ENCODE measurements around the gene AKAP8L. TPM values are rescaled to one million over a fixed set of nuclear protein-coding genes. Genes with fewer than 3 reads are reported as not detected.

Gene AKAP8L
- total and polyA plus RNA-seq, 2 of the 8 experiments (the other 6 are each of a cell fraction or from before 2014, with no cell fraction given), result 75.1 to 138 TPM

DNA sequence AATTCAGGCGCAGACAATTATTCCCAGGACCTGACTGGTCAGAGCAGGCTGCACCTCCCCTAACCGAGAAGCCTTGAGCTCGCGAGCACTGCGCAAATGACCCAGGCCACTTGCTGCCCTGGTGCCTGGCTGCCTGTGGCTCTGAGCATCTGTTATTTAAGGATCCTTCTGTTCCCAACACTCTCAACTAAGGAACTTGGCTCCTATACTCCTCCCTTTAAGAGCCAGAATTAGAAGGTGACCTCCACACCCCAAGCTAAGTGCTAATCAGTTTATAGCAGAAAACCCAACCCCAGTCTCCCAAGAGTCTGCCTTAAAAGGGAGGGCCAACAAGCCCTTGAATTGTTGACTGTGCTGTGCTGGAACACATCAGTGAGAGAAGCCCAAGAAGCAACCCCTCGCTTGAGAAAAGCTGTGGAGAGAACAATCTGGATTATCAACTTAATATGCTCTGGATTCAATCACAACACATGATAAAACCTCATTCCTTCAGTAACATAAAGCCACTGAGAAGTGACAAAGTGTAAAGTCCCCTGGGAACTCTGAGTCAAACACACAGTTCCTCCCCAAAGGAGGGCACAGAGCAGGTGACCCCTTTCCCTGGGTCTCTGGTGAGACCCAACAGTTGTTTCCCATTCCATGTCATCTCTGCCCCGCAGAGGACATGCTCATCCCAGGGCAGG is 14.6 kb downstream of the AKAP8L start:
- peaks cover 9 to 27% (median 13%) of the 10 kb centered on the region in 4 experiments; a peak in 7 of 8 replicates for H3K36me3 ChIP-seq (ENCODE audit: control insufficient read depth in 2 of 4, insufficient read depth in 4 of 4, low read length in 3 of 4)

More for the DNA sequence above, 14.6 kb downstream of the AKAP8L start:
- no peak overlapping the region for H3K23ac ChIP-seq (ENCODE audit: insufficient read length)
- H2AK5ac ChIP-seq (ENCODE audit: low read depth, low read length), result no peak overlapping the region
- no peak overlapping the region for H2AFZ ChIP-seq (ENCODE audit: low read length)
- peaks cover 19 to 87% of the 10 kb centered on the region in 2 experiments for H3K79me2 ChIP-seq (ENCODE audit: control insufficient read depth in 1 of 2, insufficient read depth in 2 of 2, low read length in 2 of 2)
- H2BK120ac ChIP-seq (replicated peaks; ENCODE audit: low read depth, low read length), result no peak overlapping the region
- no peak overlapping the region for H2BK15ac ChIP-seq (ENCODE audit: low read length)
- POLR2A ChIA-PET (ENCODE audit: partially characterized antibody), result interaction anchor here (0.9 to 4.4 kb wide), 5 partner anchors 9 to 25 kb away, joined by 3 to 35 read pairs (median 7); partner anchors contain the start of genes AKAP8 and AKAP8L
- no peak overlapping the region for H2BK20ac ChIP-seq (ENCODE audit: low read length)
- TF ChIP-seq PHF8 (conservative IDR thresholded peaks at IDR 0.05; ENCODE audit: low read depth, low read length) (no peak), GABPA (IDR thresholded peaks at IDR 0.05; ENCODE audit: borderline replicate concordance, insufficient read depth, low read length) (no peak), RNF2 (IDR thresholded peaks at IDR 0.05; ENCODE audit: borderline replicate concordance, low read depth, low read length, missing control alignments, poor library complexity, severe bottlenecking) (no peak), RBBP5 (IDR thresholded peaks at IDR 0.05; ENCODE audit: borderline replicate concordance, low read depth, low read length) (no peak), SP1 (IDR thresholded peaks at IDR 0.05; ENCODE audit: low read depth, low read length) (no peak)
- H3K56ac ChIP-seq (replicated peaks; ENCODE audit: insufficient read length, low read depth, low read length), result no peak overlapping the region
- H2BK5ac ChIP-seq (ENCODE audit: low read depth, low read length), result no peak overlapping the region
- 90% methylated on average over 7 of the region's 7 CpGs; no CpG with 5 or more reads in 1 of the 2 experiments for WGBS, 2 experiments (ENCODE audit: extremely low coverage in 1 of 2, insufficient coverage in 1 of 2, insufficient read length in 1 of 2, insufficient replicate concordance in 2 of 2, low coverage in 1 of 2, low lambda C conversion rate in 2 of 2, missing lambda C conversion rate in 1 of 2)
- H2BK12ac ChIP-seq (ENCODE audit: low read depth, low read length), result no peak overlapping the region
- H3K4me2 ChIP-seq (ENCODE audit: insufficient read depth in 1 of 2, low read depth in 2 of 2, low read length in 2 of 2), result no peak overlapping the region
- DNase-seq (ENCODE audit: low read depth in 1 of 2, low spot score in 2 of 2), result no peak
- H3K79me1 ChIP-seq (ENCODE audit: low read depth, low read length), result peaks cover 29% of the 10 kb centered on the region
- H3K14ac ChIP-seq (ENCODE audit: insufficient read length), result no peak overlapping the region
- H3K23me2 ChIP-seq (ENCODE audit: low read depth, low read length), result no peaks in the 10 kb centered on the region
- no peak overlapping the region for H4K5ac ChIP-seq (ENCODE audit: insufficient read length, low read depth, low read length)
- no peak overlapping the region for H3K4ac ChIP-seq (replicated peaks; ENCODE audit: insufficient read length, low read depth, low read length)
- CTCF ChIA-PET (ENCODE audit: partially characterized antibody), result interaction anchor here (0.6 to 1.4 kb wide), 3 partner anchors 17 to 152 kb away, joined by 3 read pairs; no protein-coding TSS in a partner anchor
- H3K27me3 ChIP-seq (replicated peaks in 1 of 4; ENCODE audit: control insufficient read depth in 3 of 4, extremely low read depth in 1 of 4, insufficient read depth in 3 of 4, low read length in 3 of 4), result no peaks in the 10 kb centered on the region
- no peak for FAIRE-seq
- H3K9ac ChIP-seq (replicated peaks in 1 of 4; ENCODE audit: extremely low read depth in 1 of 4, low read depth in 3 of 4, low read length in 3 of 4), result no peak overlapping the region
- H4K20me1 ChIP-seq (replicated peaks in 1 of 2; ENCODE audit: control insufficient read depth in 1 of 2, insufficient read depth in 2 of 2, low read length in 2 of 2), result peaks cover 19 to 31% of the 10 kb centered on the region in 2 experiments
- no peak overlapping the region for H3K18ac ChIP-seq (ENCODE audit: extremely low read depth, low read length)
- H3K4me1 ChIP-seq (replicated peaks in 1 of 4; ENCODE audit: control insufficient read depth in 3 of 4, insufficient read depth in 4 of 4, low read length in 3 of 4), result no peaks in the 10 kb centered on the region
- H3K4me3 ChIP-seq (ENCODE audit: extremely low read depth in 1 of 4, insufficient read depth in 2 of 4, low read depth in 3 of 4, low read length in 4 of 4), result no peak overlapping the region
- H3K27ac ChIP-seq (ENCODE audit: low read depth, low read length), result no peak overlapping the region
- no peak overlapping the region for H4K8ac ChIP-seq (ENCODE audit: extremely low read depth, insufficient read depth, low read length)
- H3K9me3 ChIP-seq (ENCODE audit: insufficient read depth in 2 of 2, low read depth in 1 of 2, low read length in 1 of 2), result no peaks in the 10 kb centered on the region
- H4K91ac ChIP-seq (replicated peaks; ENCODE audit: insufficient read length, low read length), result no peak overlapping the region

Data from H1 (cell line).